H9 (cell line): ENCODE data around the gene CYP1A1. TPM values are rescaled to one million over a fixed set of nuclear protein-coding genes. Genes with fewer than 3 reads are reported as not detected.
"Not testable (repeated sequence)": the region's sequence is repeated elsewhere in the genome, so short reads cannot be mapped to it uniquely, and the experiment has no call there.

Experiments
- DNase-seq: peaks from one replicate; pipeline ENCODE4 v3.0.0-alpha.2; 2017
- H2AFZ ChIP-seq: one replicate; pipeline ENCODE4 v1.6.1; 2013; ENCODE audit warnings: mild to moderate bottlenecking, low read length, control low read depth, moderate library complexity
- H2AK5ac ChIP-seq: 2 replicates; pipeline ENCODE4 v1.6.1; 2013; ENCODE audit warnings: low read length, control low read depth, mixed read lengths; ENCODE audit not compliant: insufficient read length
- H2BK120ac ChIP-seq: one replicate; pipeline ENCODE4 v1.6.1; 2013; ENCODE audit warnings: low read depth, mild to moderate bottlenecking, low read length, control low read depth, inconsistent platforms; ENCODE audit not compliant: poor library complexity, severe bottlenecking
- H2BK12ac ChIP-seq: 2 replicates; pipeline ENCODE4 v1.6.1; 2013; ENCODE audit warnings: low read length, control low read depth, mixed read lengths, low read depth; ENCODE audit not compliant: insufficient read length
- H2BK15ac ChIP-seq: 2 replicates; pipeline ENCODE4 v1.6.1; 2013; ENCODE audit warnings: low read depth, low read length, control low read depth
- H2BK20ac ChIP-seq: one replicate; pipeline ENCODE4 v1.6.1; 2013; ENCODE audit warnings: low read depth, mild to moderate bottlenecking, low read length, control low read depth, inconsistent platforms; ENCODE audit not compliant: poor library complexity, severe bottlenecking
- H2BK5ac ChIP-seq: 2 replicates; pipeline ENCODE4 v1.6.1; 2013; ENCODE audit warnings: low read length, control low read depth, mixed read lengths; ENCODE audit not compliant: insufficient read length
- H3K14ac ChIP-seq: 2 replicates; pipeline ENCODE4 v1.6.1; 2013; ENCODE audit warnings: low read length, control low read depth; ENCODE audit not compliant: insufficient read depth
- H3K18ac ChIP-seq: 2 replicates; pipeline ENCODE4 v1.6.1; 2013; ENCODE audit warnings: low read depth, mild to moderate bottlenecking, mixed read lengths, low read length, control low read depth; ENCODE audit not compliant: insufficient read length
- H3K23ac ChIP-seq: 2 replicates; pipeline ENCODE4 v1.6.1; 2013; ENCODE audit warnings: low read length, control low read depth, mixed read lengths, low read depth; ENCODE audit not compliant: insufficient read length
- H3K23me2 ChIP-seq: 2 replicates; pipeline ENCODE4 v1.6.1; 2013; ENCODE audit warnings: low read depth, mild to moderate bottlenecking, mixed read lengths, low read length, control low read depth; ENCODE audit not compliant: insufficient read length, poor library complexity, severe bottlenecking
- H3K27ac ChIP-seq: 2 replicates; pipeline ENCODE4 v1.5.1; 2013; ENCODE audit warnings: low read length, control low read depth, mixed read lengths, low read depth; ENCODE audit not compliant: insufficient read length
- H3K27me3 ChIP-seq: 2 replicates; pipeline ENCODE4 v1.6.1; 2013; ENCODE audit warnings: low read length, control low read depth, inconsistent platforms; ENCODE audit not compliant: insufficient read depth
- H3K4ac ChIP-seq: 2 replicates; pipeline ENCODE4 v1.6.1; 2013; ENCODE audit warnings: low read depth, mild to moderate bottlenecking, control low read depth, inconsistent platforms, low read length, moderate library complexity
- H3K4me1 ChIP-seq: 2 replicates; pipeline ENCODE4 v1.6.1; 2013; ENCODE audit warnings: low read length, control low read depth, inconsistent platforms; ENCODE audit not compliant: insufficient read depth
- H3K4me2 ChIP-seq: 2 replicates; pipeline ENCODE4 v1.6.1; 2013; ENCODE audit warnings: low read length, control low read depth, mixed read lengths; ENCODE audit not compliant: insufficient read length, insufficient read depth
- H3K56ac ChIP-seq: 2 replicates; pipeline ENCODE4 v1.6.1; 2013; ENCODE audit warnings: low read depth, mild to moderate bottlenecking, mixed read lengths, low read length, control low read depth; ENCODE audit not compliant: insufficient read length
- H3K79me1 ChIP-seq: 2 replicates; pipeline ENCODE4 v1.6.1; 2013; ENCODE audit warnings: low read depth, mild to moderate bottlenecking, moderate library complexity, low read length, control low read depth, inconsistent platforms; ENCODE audit not compliant: insufficient read depth, poor library complexity, severe bottlenecking
- H3K79me2 ChIP-seq: 2 replicates; pipeline ENCODE4 v1.6.1; 2013; ENCODE audit warnings: low read length, control low read depth, inconsistent platforms; ENCODE audit not compliant: insufficient read depth
- H3K9ac ChIP-seq: 2 replicates; pipeline ENCODE4 v1.6.1; 2013; ENCODE audit warnings: low read length, control low read depth, mixed read lengths; ENCODE audit not compliant: insufficient read length; ENCODE audit errors: extremely low read depth
- H3K9me3 ChIP-seq: one replicate; pipeline ENCODE4 v1.6.1; 2013; ENCODE audit warnings: low read depth, low read length, inconsistent platforms; ENCODE audit not compliant: control insufficient read depth
- H3T11ph ChIP-seq: one replicate; pipeline ENCODE4 v1.6.1; 2013; ENCODE audit warnings: mild to moderate bottlenecking, low read length, control low read depth, inconsistent platforms
- H4K20me1 ChIP-seq: one replicate; pipeline ENCODE4 v1.6.1; 2013; ENCODE audit not compliant: control insufficient read depth, insufficient read length, insufficient read depth
- H4K5ac ChIP-seq: 2 replicates; pipeline ENCODE4 v1.6.1; 2013; ENCODE audit warnings: low read depth, mild to moderate bottlenecking, mixed read lengths, low read length, control low read depth; ENCODE audit not compliant: insufficient read length
- H4K8ac ChIP-seq: replicated peaks from 2 replicates; pipeline ENCODE4 v1.6.1; 2013; ENCODE audit warnings: low read length, control low read depth, mixed read lengths, low read depth; ENCODE audit not compliant: insufficient read length
- H4K91ac ChIP-seq: 2 replicates; pipeline ENCODE4 v1.6.1; 2013; ENCODE audit warnings: low read depth, mild to moderate bottlenecking, moderate library complexity, mixed read lengths, low read length, control low read depth; ENCODE audit not compliant: insufficient read length
- H3K27ac Mint-ChIP-seq, 3 experiments: 2 replicates in 2 of 3; 3 replicates in 1 of 3; pipeline ENCODE4 v1.8.0; 2020 to 2021; ENCODE audit warnings: mixed read lengths in 3 of 3, mild to moderate bottlenecking in 1 of 3, moderate library complexity in 1 of 3
- H3K27me3 Mint-ChIP-seq: 2 replicates; pipeline ENCODE4 v1.8.0; 2021; ENCODE audit warnings: low read depth, mild to moderate bottlenecking, moderate library complexity, mixed read lengths
- H3K36me3 Mint-ChIP-seq, 3 experiments: 2 replicates in 2 of 3; 3 replicates in 1 of 3; pipeline ENCODE4 v1.8.0; 2020 to 2021; ENCODE audit warnings: low read depth in 3 of 3, mixed read lengths in 3 of 3; ENCODE audit not compliant: insufficient read depth in 1 of 3
- H3K4me1 Mint-ChIP-seq, 2 experiments: 2 replicates each; pipeline ENCODE4 v1.8.0; 2020; ENCODE audit warnings: mixed read lengths in 2 of 2
- H3K4me3 Mint-ChIP-seq, 2 experiments: 2 replicates in 1 of 2; 3 replicates in 1 of 2; pipeline ENCODE4 v1.8.0; 2020 to 2021; ENCODE audit warnings: mild to moderate bottlenecking in 2 of 2, mixed read lengths in 2 of 2, moderate library complexity in 1 of 2
- H3K9me3 Mint-ChIP-seq, 2 experiments: 2 replicates in 1 of 2; 3 replicates in 1 of 2; pipeline ENCODE4 v1.8.0; 2020; ENCODE audit warnings: mild to moderate bottlenecking in 2 of 2, mixed read lengths in 2 of 2, moderate library complexity in 1 of 2
- WGBS: extraction: QIAGEN DNeasy Blood & Tissue Kit; methylation state at CpG from one replicate; pipeline ENCODE4 v1.1.7; 2013; ENCODE audit warnings: missing lambda C conversion rate, low lambda C conversion rate, mixed read lengths; ENCODE audit not compliant: insufficient read length; ENCODE audit errors: extremely low coverage; 5-methylcytosine and 5-hydroxymethylcytosine counted together
- total RNA-seq: library from RNA; stranded (reverse); gene quantifications from 2 replicates; pipeline ENCODE4 v1.2.1, GENCODE V29; 2021
- TF ChIP-seq, protein P1 (sequence below): fragments of 200-600 bp; sonication (generic); conservative IDR thresholded peaks from 3 replicates; pipeline ENCODE4 v1.8.0; 2021; ENCODE audit warnings: antibody characterized with exemption, mild to moderate bottlenecking

Gene CYP1A1
- total RNA-seq, 1 experiment from 2014 or later, result 0.33 TPM

- H3K23ac ChIP-seq, result no peak overlapping the region
- no peak overlapping the region for H3K4ac ChIP-seq
- no peak overlapping the region for H4K91ac ChIP-seq
- DNase-seq, result no peak
- TF ChIP-seq, protein P1, sequence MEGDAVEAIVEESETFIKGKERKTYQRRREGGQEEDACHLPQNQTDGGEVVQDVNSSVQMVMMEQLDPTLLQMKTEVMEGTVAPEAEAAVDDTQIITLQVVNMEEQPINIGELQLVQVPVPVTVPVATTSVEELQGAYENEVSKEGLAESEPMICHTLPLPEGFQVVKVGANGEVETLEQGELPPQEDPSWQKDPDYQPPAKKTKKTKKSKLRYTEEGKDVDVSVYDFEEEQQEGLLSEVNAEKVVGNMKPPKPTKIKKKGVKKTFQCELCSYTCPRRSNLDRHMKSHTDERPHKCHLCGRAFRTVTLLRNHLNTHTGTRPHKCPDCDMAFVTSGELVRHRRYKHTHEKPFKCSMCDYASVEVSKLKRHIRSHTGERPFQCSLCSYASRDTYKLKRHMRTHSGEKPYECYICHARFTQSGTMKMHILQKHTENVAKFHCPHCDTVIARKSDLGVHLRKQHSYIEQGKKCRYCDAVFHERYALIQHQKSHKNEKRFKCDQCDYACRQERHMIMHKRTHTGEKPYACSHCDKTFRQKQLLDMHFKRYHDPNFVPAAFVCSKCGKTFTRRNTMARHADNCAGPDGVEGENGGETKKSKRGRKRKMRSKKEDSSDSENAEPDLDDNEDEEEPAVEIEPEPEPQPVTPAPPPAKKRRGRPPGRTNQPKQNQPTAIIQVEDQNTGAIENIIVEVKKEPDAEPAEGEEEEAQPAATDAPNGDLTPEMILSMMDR, result no peak
- Mint-ChIP-seq H3K27me3 (peaks cover 82% of the 10 kb centered on the region), H3K4me3 (no peak overlapping the region), H3K4me1 (peaks cover 3% of the 10 kb centered on the region in 2 experiments; a peak in 2 of 4 replicates), H3K27ac (no peak overlapping the region), H3K9me3 (peaks cover 6 to 12% of the 10 kb centered on the region in 2 experiments), H3K36me3 (no peaks in the 10 kb centered on the region; a peak in 2 of 7 replicates)
- H3K27me3 ChIP-seq, result peaks cover 7% of the 10 kb centered on the region; the same call in 1 of the 2 replicates
- peaks cover 9% of the 10 kb centered on the region for H3K23me2 ChIP-seq
- no peaks in the 10 kb centered on the region for H3K79me1 ChIP-seq
- no peak overlapping the region for H2BK12ac ChIP-seq
- no peak overlapping the region for H3K27ac ChIP-seq
- H3K18ac ChIP-seq, result no peak overlapping the region
- no peak overlapping the region for H4K8ac ChIP-seq
- H3K4me1 ChIP-seq, result no peaks in the 10 kb centered on the region
- H3T11ph ChIP-seq, result no peak overlapping the region
- H2AFZ ChIP-seq, result no peak overlapping the region
- H3K9ac ChIP-seq, result no peak overlapping the region
- no peaks in the 10 kb centered on the region for H4K20me1 ChIP-seq
- no CpG with 5 or more reads among the region's 7 CpGs for WGBS
- no peak overlapping the region for H2BK120ac ChIP-seq
- no peak overlapping the region for H3K14ac ChIP-seq
- H2AK5ac ChIP-seq, result no peak overlapping the region
- no peaks in the 10 kb centered on the region for H3K79me2 ChIP-seq
- no peak overlapping the region for H2BK20ac ChIP-seq
- no peak overlapping the region for H3K4me2 ChIP-seq
- H3K9me3 ChIP-seq, result no peaks in the 10 kb centered on the region
- H3K56ac ChIP-seq, result no peak overlapping the region
- H4K5ac ChIP-seq, result no peak overlapping the region
- H2BK5ac ChIP-seq, result no peak overlapping the region
- H2BK15ac ChIP-seq, result no peak overlapping the region
Observed at GRCh38 chr15:74730619-74731316, 5.4 kb upstream of the CYP1A1 start.

DNA sequence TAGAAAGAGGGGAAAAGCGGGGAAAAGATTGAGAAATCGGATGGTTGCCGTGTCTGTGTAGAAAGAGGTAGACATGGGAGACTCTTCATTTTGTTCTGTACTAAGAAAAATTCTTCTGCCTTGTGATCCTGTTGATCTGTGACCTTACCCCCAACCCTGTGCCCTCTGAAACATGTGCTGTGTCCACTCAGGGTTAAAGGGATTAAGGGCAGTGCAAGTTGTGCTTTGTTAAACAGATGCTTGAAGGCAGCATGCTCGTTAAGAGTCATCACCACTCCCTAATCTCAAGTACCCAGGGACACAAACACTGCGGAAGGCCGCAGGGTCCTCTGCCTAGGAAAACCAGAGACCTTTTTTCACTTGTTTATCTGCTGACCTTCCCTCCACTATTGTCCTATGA lies 4.0 kb upstream of the CYP1A1 start:
- not testable (repeated sequence) for H2BK12ac ChIP-seq, H3K27me3 ChIP-seq

More for the DNA sequence above, 4.0 kb upstream of the CYP1A1 start:
- H3K79me1 ChIP-seq, H3K4ac ChIP-seq, H3K56ac ChIP-seq, H4K5ac ChIP-seq, H3K9me3 ChIP-seq, H2BK120ac ChIP-seq, H2BK15ac ChIP-seq, H3K18ac ChIP-seq, H2BK5ac ChIP-seq, H3K14ac ChIP-seq, H2AFZ ChIP-seq, H3K36me3 Mint-ChIP-seq, H4K91ac ChIP-seq, H3K79me2 ChIP-seq, DNase-seq, H2BK20ac ChIP-seq, H4K20me1 ChIP-seq, H3K23ac ChIP-seq, H3K9ac ChIP-seq, H2AK5ac ChIP-seq, H3K4me1 ChIP-seq, H3T11ph ChIP-seq, H3K4me3 Mint-ChIP-seq, H3K4me1 Mint-ChIP-seq, H4K8ac ChIP-seq, H3K27ac Mint-ChIP-seq, H3K27ac ChIP-seq, H3K4me2 ChIP-seq: not testable (repeated sequence)
- H3K27me3 Mint-ChIP-seq, result peaks cover 82% of the 10 kb centered on the region
- WGBS, result no CpG with 5 or more reads among the region's 6 CpGs
- peaks cover 12% of the 10 kb centered on the region for H3K23me2 ChIP-seq
- peaks cover 6 to 12% of the 10 kb centered on the region in 2 experiments for H3K9me3 Mint-ChIP-seq
